Thyroid gland (tissue), 4 donors: ENCODE measurements around the gene LRRC51. TPM values are rescaled to one million over a fixed set of nuclear protein-coding genes. Genes with fewer than 3 reads are reported as not detected.
"Not testable (repeated sequence)": the region's sequence is repeated elsewhere in the genome, so short reads cannot be mapped to it uniquely, and the experiment has no call there.

Source experiments
- DNase-seq, 2 donors: peaks; one replicate each; pipeline ENCODE4 v3.0.0-alpha.2; 2019
- H3K27ac ChIP-seq, 3 donors: fragments of 200-600 bp; sonication (generic); 1 replicate in 2 of 3; 2 replicates in 1 of 3; pipeline ENCODE4 v1.5.1; 2016 to 2019; ENCODE audit warnings: mild to moderate bottlenecking in 1 of 3, moderate library complexity in 1 of 3
- H3K27me3 ChIP-seq: fragments of 200-600 bp; sonication (generic); one replicate; pipeline ENCODE4 v1.5.1; 2019
- H3K36me3 ChIP-seq, 2 donors: fragments of 200-600 bp; sonication (generic); one replicate each; pipeline ENCODE4 v1.5.1; 2016 to 2019
- H3K4me1 ChIP-seq, 2 donors: fragments of 200-600 bp; sonication (generic); one replicate each; pipeline ENCODE4 v1.5.1; 2017 to 2019
- H3K4me3 ChIP-seq, 3 donors: fragments of 200-600 bp; sonication (generic); replicated peaks in 1 of 3; 1 replicate in 2 of 3; 2 replicates in 1 of 3; pipeline ENCODE4 v1.5.1; 2016; ENCODE audit warnings: mild to moderate bottlenecking in 1 of 3
- H3K9me3 ChIP-seq: fragments of 200-600 bp; sonication (generic); one replicate; pipeline ENCODE4 v1.5.1; 2017
- CTCF ChIP-seq, 6 experiments: fragments of 200-600 bp in 3 of 6; fragments of 450-650 bp in 3 of 6; sonication (generic) in 3 of 6; IDR thresholded peaks; one replicate each; pipeline ENCODE4 v1.5.1; 2016 to 2019; ENCODE audit warnings: antibody characterized with exemption in 6 of 6, mild to moderate bottlenecking in 2 of 6, inconsistent platforms in 1 of 6, moderate library complexity in 1 of 6
- POLR2A ChIP-seq, 2 donors: fragments of 450-650 bp; IDR thresholded peaks; one replicate each; pipeline ENCODE4 v1.6.1; 2017; ENCODE audit warnings: antibody characterized with exemption in 2 of 2, mild to moderate bottlenecking in 2 of 2, moderate library complexity in 1 of 2
- WGBS, 2 donors: methylation state at CpG; one replicate each; pipeline ENCODE4 v1.1.5; 2017; 5-methylcytosine and 5-hydroxymethylcytosine counted together
- intact Hi-C: fragments of 100-400 bp; cut with DNase I; formaldehyde crosslinking; loops from one replicate; pipeline ENCODE4 v1.15.1; 2023
- microRNA-seq: library from miRNA; unstranded; fragments of <30 nt; microRNA quantifications from one replicate; pipeline ENCODE4, GENCODE V29; 2016
- small RNA-seq: library from RNA; depleted of rRNA; stranded (forward); fragments of <200 nt; gene quantifications from one replicate; pipeline ENCODE3, GENCODE V24; 2016
- total RNA-seq, 4 donors: library from RNA; depleted of rRNA; stranded (reverse); fragments of >200 nt; gene quantifications; one replicate each; pipeline ENCODE4 v1.2.3, GENCODE V29; 2016

LRRC51 gene
- total RNA-seq, 4 donors from 2014 or later = 13.0 to 24.5 (median 14.1) TPM

GRCh38 chr11:72141066-72141465, 60.4 kb downstream of the LRRC51 start:
- TF ChIP-seq CTCF (IDR thresholded peaks at IDR 0.05) (no peak), POLR2A (IDR thresholded peaks at IDR 0.05) (no peak)
- 72 to 91% methylated on average over 3 of the region's 3 CpGs for WGBS, 2 donors
- Histone ChIP-seq H3K4me1 (no peaks in the 10 kb centered on the region), H3K9me3 (no peaks in the 10 kb centered on the region), H3K27me3 (no peaks in the 10 kb centered on the region), H3K36me3 (no peaks in the 10 kb centered on the region), H3K4me3 (no peak overlapping the region), H3K27ac (no peak overlapping the region)
- intact Hi-C loops = no loop called here
- DNase-seq = no peak

GRCh38 chr11:72142086-72142485, 61.4 kb downstream of the LRRC51 start:
- H3K4me3 ChIP-seq, H3K27me3 ChIP-seq, H3K4me1 ChIP-seq, DNase-seq, H3K27ac ChIP-seq, H3K9me3 ChIP-seq, intact Hi-C loops, H3K36me3 ChIP-seq: not testable (repeated sequence)
- WGBS, 2 donors = 63 to 64% methylated on average over 1 of the region's 1 CpG

- H3K36me3 ChIP-seq, H3K4me3 ChIP-seq, H3K27ac ChIP-seq, DNase-seq, H3K9me3 ChIP-seq, H3K27me3 ChIP-seq, intact Hi-C loops, H3K4me1 ChIP-seq: not testable (repeated sequence)
- no CpG with 5 or more reads among the region's 1 CpG for WGBS, 2 donors
These were observed 61.9 kb downstream of the LRRC51 start for GRCh38 chr11:72142543-72142942.

- H3K27me3 ChIP-seq = no peaks in the 10 kb centered on the region
- WGBS, 2 donors = 93 to 94% methylated on average over 4 of the region's 4 CpGs
- intact Hi-C loops = no loop called here
- no peaks in the 10 kb centered on the region for H3K9me3 ChIP-seq
- no peak overlapping the region for H3K27ac ChIP-seq
- no peak overlapping the region for H3K4me3 ChIP-seq
- TF ChIP-seq CTCF (IDR thresholded peaks at IDR 0.05) (no peak), POLR2A (IDR thresholded peaks at IDR 0.05) (no peak)
- peaks cover 0 to 8% of the 10 kb centered on the region in 2 donors for H3K4me1 ChIP-seq
- no peak for DNase-seq
- no peaks in the 10 kb centered on the region for H3K36me3 ChIP-seq
These were observed 64.3 kb downstream of the LRRC51 start for GRCh38 chr11:72144807-72145565.

Small RNA genes lying within 50 kb of the gene (microRNA-seq; reads per million reads assigned to microRNA genes)
- gene MIR3165 = not detected

Small RNA genes lying within 50 kb of the gene (small RNA-seq; reads per million reads assigned to genes)
- gene MIR3165 = not detected
- gene RNU6-72P = not detected

Other genes starting within 250 kb of the LRRC51 start
- gene DEFB108B, start 247.7 kb upstream of the LRRC51 start, total RNA-seq = not detected
- not detected for gene DEFB131B, start 202.4 kb upstream of the LRRC51 start, total RNA-seq
- gene XNDC1N, start 152.3 kb upstream of the LRRC51 start, total RNA-seq = 10 to 100 TPM; 13.8 to 19.9 (median 16.4) TPM
- 10 to 100 TPM; 41.9 to 64.4 (median 54.7) TPM for gene RNF121, start 151.8 kb upstream of the LRRC51 start, total RNA-seq
- gene IL18BP, start 81.9 kb upstream of the LRRC51 start, total RNA-seq = 10 to 100 TPM in 2 of 4 donors, 1 to 10 TPM in 2; 7.6 to 12.1 (median 9.5) TPM
- gene NUMA1, start 308 bp upstream of the LRRC51 start, total RNA-seq = 100 to 1,000 TPM; 259 to 342 (median 280) TPM
- gene LAMTOR1, start 22.4 kb downstream of the LRRC51 start, total RNA-seq = 100 to 1,000 TPM; 127 to 204 (median 182) TPM
- not detected for gene TOMT, start 25.1 kb downstream of the LRRC51 start, total RNA-seq
- gene ANAPC15, start 31.8 kb downstream of the LRRC51 start, total RNA-seq = 10 to 100 TPM; 21.5 to 49.6 (median 39.7) TPM
- 1 to 10 TPM in 2 of 4 donors, not detected in 2; 1.2 to 1.6 TPM for gene FOLR3, start 54.9 kb downstream of the LRRC51 start, total RNA-seq
- 10 to 100 TPM in 3 of 4 donors, 1 to 10 TPM in 1; 5.5 to 64.9 (median 36.3) TPM for gene FOLR1, start 111.3 kb downstream of the LRRC51 start, total RNA-seq
- gene FOLR2, start 135.9 kb downstream of the LRRC51 start, total RNA-seq = 10 to 100 TPM in 2 of 4 donors, 1 to 10 TPM in 2; 5.3 to 28.6 (median 9.7) TPM
- 100 to 1,000 TPM in 2 of 4 donors, 10 to 100 TPM in 2; 85.9 to 114 (median 99.5) TPM for gene INPPL1, start 143.9 kb downstream of the LRRC51 start, total RNA-seq
- not detected for gene PHOX2A, start 163.3 kb downstream of the LRRC51 start, total RNA-seq